ENCODE data around the gene SLC18A3. TPM values are rescaled to one million over a fixed set of nuclear protein-coding genes. Genes with fewer than 3 reads are reported as not detected.

The SLC18A3 gene
- total RNA-seq, 1 experiment from 2014 or later, result not detected

DNA sequence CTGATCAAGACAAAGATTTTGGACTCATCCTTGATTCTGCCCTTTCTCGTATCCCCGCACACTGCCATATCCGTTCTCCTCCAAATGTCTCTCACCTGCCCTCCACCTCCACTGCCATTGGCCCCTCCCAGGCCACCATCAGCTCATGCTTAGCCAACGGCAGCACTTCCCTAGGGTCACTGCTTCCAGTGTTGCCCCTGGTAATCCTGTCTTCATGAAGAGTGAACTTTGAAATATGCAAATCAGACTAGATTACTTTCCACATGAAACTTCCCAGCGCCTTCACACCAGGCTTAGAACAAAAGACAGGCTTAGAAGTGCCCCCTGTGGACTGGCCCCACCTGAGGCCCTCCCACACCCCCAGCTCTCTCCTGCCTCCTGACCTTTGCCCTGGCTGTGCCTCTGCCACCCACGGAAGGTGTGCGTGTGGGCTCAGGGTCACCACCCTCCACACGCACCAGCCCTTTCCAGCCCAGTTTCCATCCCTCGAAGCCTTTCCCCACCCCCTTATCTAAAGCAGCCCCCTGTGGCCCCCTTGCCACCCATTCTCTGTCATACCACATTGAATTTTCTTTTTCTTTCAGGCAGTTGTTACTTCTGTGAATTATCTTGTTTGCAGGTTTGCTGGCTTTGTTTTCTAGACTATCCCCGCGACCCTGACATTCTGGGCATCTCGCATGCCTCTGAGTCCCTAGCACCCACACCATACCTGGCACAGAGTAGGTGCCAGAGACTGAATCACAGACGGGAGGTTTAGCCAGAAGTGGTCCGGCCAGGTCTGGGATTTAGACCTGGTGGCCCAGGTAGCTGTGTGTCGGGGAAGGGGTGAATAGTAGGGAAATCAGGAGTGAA lies 42.5 kb downstream of the SLC18A3 start:
- intact Hi-C loops (cut with micrococcal nuclease; ENCODE audit: unreplicated experiment), result no loop called here
- Mint-ChIP-seq H3K27me3 (ENCODE audit: unreplicated experiment) (peaks cover 81% of the 10 kb centered on the region), H3K9me3 (ENCODE audit: low read depth, unreplicated experiment) (no peaks in the 10 kb centered on the region), H3K36me3 (ENCODE audit: insufficient read depth, unreplicated experiment) (no peaks in the 10 kb centered on the region), H3K4me3 (ENCODE audit: low read depth, unreplicated experiment) (no peak overlapping the region), H3K27ac (ENCODE audit: unreplicated experiment) (no peak overlapping the region), H3K4me1 (ENCODE audit: low read depth, unreplicated experiment) (no peaks in the 10 kb centered on the region)
- TF ChIP-seq, protein P1, sequence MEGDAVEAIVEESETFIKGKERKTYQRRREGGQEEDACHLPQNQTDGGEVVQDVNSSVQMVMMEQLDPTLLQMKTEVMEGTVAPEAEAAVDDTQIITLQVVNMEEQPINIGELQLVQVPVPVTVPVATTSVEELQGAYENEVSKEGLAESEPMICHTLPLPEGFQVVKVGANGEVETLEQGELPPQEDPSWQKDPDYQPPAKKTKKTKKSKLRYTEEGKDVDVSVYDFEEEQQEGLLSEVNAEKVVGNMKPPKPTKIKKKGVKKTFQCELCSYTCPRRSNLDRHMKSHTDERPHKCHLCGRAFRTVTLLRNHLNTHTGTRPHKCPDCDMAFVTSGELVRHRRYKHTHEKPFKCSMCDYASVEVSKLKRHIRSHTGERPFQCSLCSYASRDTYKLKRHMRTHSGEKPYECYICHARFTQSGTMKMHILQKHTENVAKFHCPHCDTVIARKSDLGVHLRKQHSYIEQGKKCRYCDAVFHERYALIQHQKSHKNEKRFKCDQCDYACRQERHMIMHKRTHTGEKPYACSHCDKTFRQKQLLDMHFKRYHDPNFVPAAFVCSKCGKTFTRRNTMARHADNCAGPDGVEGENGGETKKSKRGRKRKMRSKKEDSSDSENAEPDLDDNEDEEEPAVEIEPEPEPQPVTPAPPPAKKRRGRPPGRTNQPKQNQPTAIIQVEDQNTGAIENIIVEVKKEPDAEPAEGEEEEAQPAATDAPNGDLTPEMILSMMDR (IDR thresholded peaks at IDR 0.05; ENCODE audit: unreplicated experiment), result no peak
- CTCF ChIA-PET, result no interaction called here
- DNase-seq, result no peak
- no TSS peak for BruUV-seq (replicated peaks)

DNA sequence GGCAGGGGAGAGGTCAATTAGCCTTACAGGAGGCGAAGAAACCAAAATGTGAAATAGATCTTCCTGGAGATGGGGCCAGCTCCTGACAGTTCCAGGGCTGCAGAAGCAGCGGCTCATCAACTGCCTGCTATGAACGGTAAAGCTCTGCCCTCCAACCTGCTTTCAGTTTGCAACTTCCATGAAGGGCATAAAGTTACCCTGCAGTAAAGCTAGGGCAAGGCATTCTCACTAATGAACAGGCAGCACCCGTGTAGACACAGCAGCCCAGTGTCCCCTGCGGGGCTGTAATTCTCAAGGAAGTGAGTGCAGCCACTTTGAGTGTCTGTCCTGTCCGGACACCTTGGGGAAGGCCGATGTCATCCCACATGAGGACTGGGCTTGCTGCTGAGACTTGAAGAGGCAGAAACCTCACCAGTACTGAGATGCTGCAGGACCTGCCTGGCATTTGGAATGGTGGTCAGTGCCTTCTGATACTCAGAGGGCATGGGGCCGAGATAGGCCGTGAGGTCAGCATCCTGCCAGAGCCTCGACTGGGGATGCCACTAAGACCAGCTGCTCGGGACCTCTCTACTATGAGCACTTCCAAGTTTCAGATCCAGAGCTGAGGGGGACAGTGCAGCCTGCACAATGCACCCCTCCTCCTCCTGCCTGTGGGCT lies 43.3 kb downstream of the SLC18A3 start:
- TF ChIP-seq, protein P1 (IDR thresholded peaks at IDR 0.05; ENCODE audit: unreplicated experiment), result no peak
- Mint-ChIP-seq H3K9me3 (ENCODE audit: low read depth, unreplicated experiment) (no peaks in the 10 kb centered on the region), H3K4me1 (ENCODE audit: low read depth, unreplicated experiment) (no peaks in the 10 kb centered on the region), H3K36me3 (ENCODE audit: insufficient read depth, unreplicated experiment) (no peaks in the 10 kb centered on the region), H3K27me3 (ENCODE audit: unreplicated experiment) (peaks cover 74% of the 10 kb centered on the region), H3K27ac (ENCODE audit: unreplicated experiment) (no peak overlapping the region), H3K4me3 (ENCODE audit: low read depth, unreplicated experiment) (no peak overlapping the region)
- CTCF ChIA-PET, result no interaction called here
- no peak for DNase-seq
- intact Hi-C loops (cut with micrococcal nuclease; ENCODE audit: unreplicated experiment), result no loop called here
- no TSS peak for BruUV-seq (replicated peaks)

DNA sequence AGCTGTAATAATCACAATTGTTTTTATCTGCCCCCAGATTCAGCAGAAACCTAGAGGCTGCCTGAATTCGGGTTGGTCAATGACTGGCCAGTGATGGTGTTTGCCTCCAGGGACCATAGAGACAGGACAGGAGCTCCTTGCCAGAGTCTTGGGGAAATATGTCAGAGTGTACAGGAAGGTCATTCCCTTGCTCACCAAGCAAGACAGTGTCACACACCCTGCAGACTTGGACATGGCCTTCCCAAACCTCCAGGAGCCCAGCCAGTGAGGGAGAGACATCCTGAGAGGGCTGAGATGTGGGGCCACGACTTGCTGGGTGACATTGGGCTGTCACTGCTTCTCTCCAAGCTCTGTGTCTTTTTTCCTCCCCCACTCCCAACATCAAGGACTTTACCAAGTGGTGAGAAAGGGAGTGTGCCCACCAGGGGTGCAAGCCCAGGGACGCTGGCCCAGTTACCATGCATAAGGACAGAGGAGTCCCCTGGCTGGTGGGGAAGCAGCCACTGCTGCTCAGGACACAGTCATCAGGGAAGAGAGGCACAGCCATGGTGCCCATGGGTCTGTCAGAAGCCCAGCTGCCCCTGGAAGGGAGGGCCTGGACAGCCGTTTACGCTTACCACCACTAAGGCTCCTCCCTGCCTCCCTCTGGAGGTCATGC lies 44.1 kb downstream of the SLC18A3 start:
- no TSS peak for BruUV-seq (replicated peaks)
- TF ChIP-seq, protein P1 (IDR thresholded peaks at IDR 0.05; ENCODE audit: unreplicated experiment), result no peak
- Mint-ChIP-seq H3K36me3 (ENCODE audit: insufficient read depth, unreplicated experiment) (no peaks in the 10 kb centered on the region), H3K9me3 (ENCODE audit: low read depth, unreplicated experiment) (peaks cover 4% of the 10 kb centered on the region), H3K27ac (ENCODE audit: unreplicated experiment) (no peak overlapping the region), H3K4me1 (ENCODE audit: low read depth, unreplicated experiment) (no peaks in the 10 kb centered on the region), H3K27me3 (ENCODE audit: unreplicated experiment) (peaks cover 67% of the 10 kb centered on the region), H3K4me3 (ENCODE audit: low read depth, unreplicated experiment) (no peak overlapping the region)
- CTCF ChIA-PET, result no interaction called here
- no peak for DNase-seq
- intact Hi-C loops (cut with micrococcal nuclease; ENCODE audit: unreplicated experiment), result no loop called here

DNA sequence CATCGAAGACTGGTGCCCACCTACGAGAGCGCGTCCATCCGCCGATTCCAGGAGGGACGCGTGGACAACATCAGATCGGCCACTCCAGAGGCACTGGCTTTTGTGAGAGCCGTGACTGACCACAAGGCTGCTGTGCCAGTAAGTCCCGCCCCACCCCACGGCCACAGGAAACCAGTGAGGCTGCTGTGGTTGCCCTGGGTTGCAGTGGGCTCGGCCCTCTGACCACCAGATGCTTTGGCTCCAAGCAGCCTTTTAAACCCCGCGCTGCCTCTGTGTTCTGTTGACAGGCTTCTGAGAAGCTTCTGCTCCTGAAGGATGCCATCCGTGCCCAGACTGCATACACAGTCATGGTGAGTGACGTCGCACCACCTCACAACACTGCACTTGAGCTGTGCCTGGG lies 45.0 kb downstream of the SLC18A3 start:
- BruUV-seq (replicated peaks), result no TSS peak
- Mint-ChIP-seq H3K4me3 (ENCODE audit: low read depth, unreplicated experiment) (no peak overlapping the region), H3K9me3 (ENCODE audit: low read depth, unreplicated experiment) (peaks cover 4% of the 10 kb centered on the region), H3K36me3 (ENCODE audit: insufficient read depth, unreplicated experiment) (no peaks in the 10 kb centered on the region), H3K27ac (ENCODE audit: unreplicated experiment) (no peak overlapping the region), H3K27me3 (ENCODE audit: unreplicated experiment) (peaks cover 67% of the 10 kb centered on the region), H3K4me1 (ENCODE audit: low read depth, unreplicated experiment) (no peaks in the 10 kb centered on the region)
- CTCF ChIA-PET, result no interaction called here
- intact Hi-C loops (cut with micrococcal nuclease; ENCODE audit: unreplicated experiment), result no loop called here
- TF ChIP-seq, protein P1 (IDR thresholded peaks at IDR 0.05; ENCODE audit: unreplicated experiment), result no peak
- no peak for DNase-seq

Data from Calu3 (cell line).